IMR-90 (cell line): ENCODE data around the gene GPR183. TPM values are rescaled to one million over a fixed set of nuclear protein-coding genes. Genes with fewer than 3 reads are reported as not detected.

Source experiments
- ATAC-seq: fragments of 200-7000 bp; cut with Tn5 transposase; 2 replicates; pipeline ENCODE4 v1.9.1; 2020; ENCODE audit warnings: low read depth, mild to moderate bottlenecking, moderate library complexity
- BruUV-seq: library from RNA; stranded (reverse); fragments of 400-500 nt; replicated peaks from 2 replicates; lab custom pipeline; 2021; lab: Mats Ljungman, UMichigan
- CTCF ChIA-PET: fragments of 300-600 bp; formaldehyde crosslinking; extraction: SDS; loops from one replicate; lab custom pipeline; 2021; ENCODE audit warnings: antibody characterized with exemption; lab: Yijun Ruan, JAX
- POLR2A ChIA-PET: fragments of 300-600 bp; sonication (Branson Sonifier 250); formaldehyde crosslinking; loops from one replicate; lab custom pipeline; 2022; ENCODE audit warnings: antibody characterized with exemption; ENCODE audit not compliant: unreplicated experiment; lab: Charles Lee
- DNase-seq: peaks from one replicate; pipeline ENCODE4 v3.0.0; 2013
- H2AFZ ChIP-seq: replicated peaks from 2 replicates; pipeline ENCODE3; 2013; ENCODE audit warnings: low read length, mild to moderate bottlenecking; ENCODE audit not compliant: poor library complexity
- H2AK5ac ChIP-seq: 2 replicates; pipeline ENCODE4 v1.6.1; 2013; ENCODE audit warnings: low read depth, low read length, inconsistent platforms
- H2AK9ac ChIP-seq: replicated peaks from 2 replicates; pipeline ENCODE3; 2013; ENCODE audit warnings: mild to moderate bottlenecking, low read depth, low read length, moderate library complexity; ENCODE audit not compliant: poor library complexity
- H2BK120ac ChIP-seq: 2 replicates; pipeline ENCODE4 v1.6.1; 2013; ENCODE audit warnings: low read depth, low read length, inconsistent platforms
- H2BK15ac ChIP-seq: 3 replicates; pipeline ENCODE4 v1.6.1; 2013; ENCODE audit warnings: low read depth, low read length, inconsistent platforms
- H2BK20ac ChIP-seq: 2 replicates; pipeline ENCODE4 v1.6.1; 2013; ENCODE audit warnings: low read depth, mild to moderate bottlenecking, inconsistent platforms, low read length, moderate library complexity
- H2BK5ac ChIP-seq: 2 replicates; pipeline ENCODE4 v1.6.1; 2013; ENCODE audit warnings: mild to moderate bottlenecking, low read depth, low read length, inconsistent platforms; ENCODE audit not compliant: poor library complexity, severe bottlenecking
- H3K14ac ChIP-seq: replicated peaks from 2 replicates; pipeline ENCODE4 v1.6.1; 2013; ENCODE audit warnings: low read depth, low read length, inconsistent platforms
- H3K18ac ChIP-seq: 2 replicates; pipeline ENCODE4 v1.6.1; 2013; ENCODE audit warnings: low read depth, low read length, control low read depth
- H3K23ac ChIP-seq: 2 replicates; pipeline ENCODE4 v1.6.1; 2013; ENCODE audit warnings: low read depth, low read length, inconsistent platforms
- H3K27ac ChIP-seq: 2 replicates; pipeline ENCODE4 v1.5.1; 2013; ENCODE audit warnings: mild to moderate bottlenecking, control low read depth, low read length; ENCODE audit not compliant: insufficient read depth
- H3K27me3 ChIP-seq: 2 replicates; pipeline ENCODE4 v1.6.1; 2013; ENCODE audit warnings: low read length; ENCODE audit not compliant: control insufficient read depth, insufficient read depth
- H3K36me3 ChIP-seq: 2 replicates; pipeline ENCODE4 v1.6.1; 2013; ENCODE audit warnings: low read length, mixed read lengths; ENCODE audit not compliant: control insufficient read depth, insufficient read depth
- H3K4ac ChIP-seq: 2 replicates; pipeline ENCODE4 v1.6.1; 2013; ENCODE audit warnings: low read depth, low read length, inconsistent platforms
- H3K4me1 ChIP-seq: 2 replicates; pipeline ENCODE4 v1.6.1; 2013; ENCODE audit warnings: low read length, mixed read lengths; ENCODE audit not compliant: control insufficient read depth, insufficient read depth
- H3K4me2 ChIP-seq: 2 replicates; pipeline ENCODE4 v1.6.1; 2013; ENCODE audit warnings: low read depth, mild to moderate bottlenecking, control low read depth, low read length, moderate library complexity
- H3K4me3 ChIP-seq: 2 replicates; pipeline ENCODE4 v1.5.1; 2013; ENCODE audit warnings: low read depth, mild to moderate bottlenecking, control low read depth, low read length, moderate library complexity; ENCODE audit not compliant: insufficient read depth
- H3K56ac ChIP-seq: 2 replicates; pipeline ENCODE4 v1.6.1; 2013; ENCODE audit warnings: low read length, inconsistent platforms; ENCODE audit not compliant: insufficient read depth; ENCODE audit errors: extremely low read depth
- H3K79me1 ChIP-seq, 2 experiments: 2 replicates each; pipeline ENCODE4 v1.6.1; 2013; ENCODE audit warnings: low read length in 2 of 2, inconsistent platforms in 1 of 2, low read depth in 1 of 2
- H3K9ac ChIP-seq: 2 replicates; pipeline ENCODE4 v1.6.1; 2013; ENCODE audit warnings: low read depth, low read length, control low read depth
- H3K9me1 ChIP-seq: 2 replicates; pipeline ENCODE4 v1.6.1; 2013; ENCODE audit warnings: low read length, inconsistent platforms; ENCODE audit not compliant: insufficient read depth
- H3K9me3 ChIP-seq: 2 replicates; pipeline ENCODE4 v1.6.1; 2013; ENCODE audit warnings: low read length; ENCODE audit not compliant: control insufficient read depth, insufficient read depth
- H4K20me1 ChIP-seq: 2 replicates; pipeline ENCODE4 v1.6.1; 2013; ENCODE audit warnings: low read length, inconsistent platforms; ENCODE audit not compliant: insufficient read depth
- H4K5ac ChIP-seq: 2 replicates; pipeline ENCODE4 v1.6.1; 2013; ENCODE audit warnings: mild to moderate bottlenecking, low read depth, low read length, control low read depth
- H4K8ac ChIP-seq, 2 experiments: 2 replicates each; pipeline ENCODE4 v1.6.1; 2013; ENCODE audit warnings: low read depth in 2 of 2, low read length in 2 of 2, control low read depth in 1 of 2, inconsistent platforms in 1 of 2
- H4K91ac ChIP-seq: 2 replicates; pipeline ENCODE4 v1.6.1; 2013; ENCODE audit warnings: low read depth, low read length, inconsistent platforms; ENCODE audit not compliant: insufficient read depth
- RFX5 ChIP-seq: IDR thresholded peaks from 2 replicates; pipeline ENCODE4 v1.8.0; 2012; ENCODE audit warnings: low read depth, mild to moderate bottlenecking, low read length, moderate library complexity
- SMC3 ChIP-seq: fragments of 150-350 bp; IDR thresholded peaks from 2 replicates; pipeline ENCODE4 v1.6.1; 2016; ENCODE audit warnings: low read depth, mild to moderate bottlenecking, antibody characterized with exemption, low read length, moderate library complexity
- WGBS, 2 experiments: methylation state at CpG; one replicate each; pipeline versions ENCODE4 v1.1.5 to v1.1.7; 2013; ENCODE audit warnings: missing lambda C conversion rate in 2 of 2; ENCODE audit not compliant: insufficient read length in 1 of 2; ENCODE audit errors: extremely low coverage in 2 of 2; 5-methylcytosine and 5-hydroxymethylcytosine counted together
- dilution Hi-C: fragments of 300-500 bp; cut with HindIII; formaldehyde crosslinking; loops from one replicate; pipeline ENCODE4 v1.14.3; 2018; ENCODE audit warnings: low sequenced_read_pairs; ENCODE audit not compliant: unreplicated experiment
- in situ Hi-C: fragments of 300-500 bp; cut with MboI; formaldehyde crosslinking; loops from 3 replicates; pipeline ENCODE4 v1.14.3; 2019; ENCODE audit warnings: low sequenced_read_pairs, inconsistent platforms, mixed read lengths
- intact Hi-C: fragments of 100-400 bp; cut with micrococcal nuclease; formaldehyde crosslinking; loops from 2 replicates; pipeline ENCODE4 v1.10.0; 2022
- polyA plus RNA-seq, 3 experiments: library from polyadenylated mRNA; depleted of rRNA; stranded (reverse); fragments of >200 nt; gene quantifications; 2 replicates each; pipeline ENCODE4 v1.2.3, GENCODE V29; 2012; ENCODE audit warnings: low replicate concordance in 1 of 3
- total RNA-seq: library from RNA; depleted of rRNA; stranded (reverse); fragments of >200 nt; gene quantifications from 2 replicates; pipeline ENCODE4 v1.2.3, GENCODE V29; 2012
- TF ChIP-seq, protein P1 (sequence below): fragments of 150-350 bp; IDR thresholded peaks from 2 replicates; pipeline ENCODE4 v1.6.1; 2016; ENCODE audit warnings: low read depth, mild to moderate bottlenecking, low read length, moderate library complexity, borderline replicate concordance

Gene GPR183
- total and polyA plus RNA-seq, 2 of the 4 experiments (the other 2 are of a cell fraction) = 0.18 to 0.31 TPM

DNA sequence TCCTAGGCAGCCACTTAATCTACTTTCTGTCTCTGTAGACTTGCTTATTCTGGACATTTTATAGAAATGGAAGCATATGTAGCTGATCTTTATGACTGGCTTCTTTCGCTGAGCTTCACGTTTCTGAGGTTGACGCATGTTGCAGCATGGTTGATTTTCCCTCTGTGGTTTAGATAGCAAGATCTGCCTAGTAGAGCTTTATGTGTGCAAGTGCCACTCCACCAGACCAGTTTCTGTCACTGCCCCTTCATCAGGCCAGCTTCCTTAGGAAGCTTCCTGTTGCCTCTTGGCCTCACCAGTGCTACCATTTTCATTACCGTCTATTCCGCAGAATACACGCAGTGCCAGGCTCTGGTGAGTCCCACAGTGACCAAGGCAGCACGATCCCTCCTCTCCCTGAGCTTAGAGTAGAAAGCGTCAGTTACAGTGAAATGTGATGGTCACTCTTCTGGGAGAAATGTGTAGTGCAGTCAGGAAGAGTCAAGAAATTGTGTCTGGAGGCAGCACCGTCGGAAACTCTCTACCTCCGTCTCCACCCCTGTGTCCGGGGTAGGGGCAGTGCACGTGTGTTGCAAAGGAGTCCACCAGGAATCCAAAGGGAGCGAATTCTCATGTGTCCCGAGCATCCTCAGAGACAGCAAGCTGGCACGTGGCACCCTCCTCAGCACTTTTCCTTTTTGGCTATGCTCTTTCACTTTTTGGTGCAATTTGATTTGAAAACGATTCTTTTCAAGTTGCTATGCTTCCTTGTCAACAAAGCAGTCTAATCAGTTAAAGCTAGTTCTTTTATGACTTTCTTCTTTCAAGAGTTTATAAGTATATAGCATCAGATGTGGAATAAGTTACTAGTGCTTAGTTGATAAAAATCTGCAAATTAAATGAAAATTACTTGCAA is 45.4 kb upstream of the GPR183 start:
- H3K9me1 ChIP-seq = peaks cover 21% of the 10 kb centered on the region
- H4K5ac ChIP-seq = no peak overlapping the region
- peak overlapping the region; percentile 3; the same call in 1 of the 2 replicates for H3K56ac ChIP-seq
- peaks cover 8% of the 10 kb centered on the region for H3K36me3 ChIP-seq
- no peak overlapping the region for H3K23ac ChIP-seq
- no peak overlapping the region for H2BK20ac ChIP-seq
- H3K4me1 ChIP-seq = peaks cover 11% of the 10 kb centered on the region
- 95% methylated on average over 6 of the region's 17 CpGs; no CpG with 5 or more reads in 1 of the 2 experiments for WGBS, 2 experiments
- no peak overlapping the region for H3K9ac ChIP-seq
- TF ChIP-seq, protein P1, sequence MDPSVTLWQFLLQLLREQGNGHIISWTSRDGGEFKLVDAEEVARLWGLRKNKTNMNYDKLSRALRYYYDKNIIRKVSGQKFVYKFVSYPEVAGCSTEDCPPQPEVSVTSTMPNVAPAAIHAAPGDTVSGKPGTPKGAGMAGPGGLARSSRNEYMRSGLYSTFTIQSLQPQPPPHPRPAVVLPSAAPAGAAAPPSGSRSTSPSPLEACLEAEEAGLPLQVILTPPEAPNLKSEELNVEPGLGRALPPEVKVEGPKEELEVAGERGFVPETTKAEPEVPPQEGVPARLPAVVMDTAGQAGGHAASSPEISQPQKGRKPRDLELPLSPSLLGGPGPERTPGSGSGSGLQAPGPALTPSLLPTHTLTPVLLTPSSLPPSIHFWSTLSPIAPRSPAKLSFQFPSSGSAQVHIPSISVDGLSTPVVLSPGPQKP = no peak
- no peak for TF ChIP-seq SMC3
- no peak for TF ChIP-seq RFX5
- H4K91ac ChIP-seq = no peak overlapping the region
- H3K4me2 ChIP-seq = no peak overlapping the region
- no peak overlapping the region for H3K4me3 ChIP-seq
- H4K20me1 ChIP-seq = peaks cover 31% of the 10 kb centered on the region
- H2BK120ac ChIP-seq = no peak overlapping the region
- no peak overlapping the region for H3K14ac ChIP-seq
- peaks cover 0 to 13% of the 10 kb centered on the region in 2 experiments; a peak in 2 of 4 replicates for H3K79me1 ChIP-seq
- no peak for DNase-seq
- no peaks in the 10 kb centered on the region for H3K9me3 ChIP-seq
- no peak overlapping the region for H2AK9ac ChIP-seq
- no peak overlapping the region for H2BK5ac ChIP-seq
- no peak overlapping the region for H4K8ac ChIP-seq
- no peak for ATAC-seq
- CTCF ChIA-PET = interaction anchor here (0.7 kb wide), 1 partner anchor 85 kb away, joined by 3 read pairs; no protein-coding TSS in a partner anchor
- no peaks in the 10 kb centered on the region for H3K27me3 ChIP-seq
- no peak overlapping the region for H2BK15ac ChIP-seq
- no peak overlapping the region for H2AK5ac ChIP-seq
- intact Hi-C loops (no loop called here), in situ Hi-C loops (no loop called here), dilution Hi-C loops (no loop called here)
- H3K27ac ChIP-seq = no peak overlapping the region
- BruUV-seq = no TSS peak
- H3K4ac ChIP-seq = no peak overlapping the region
- POLR2A ChIA-PET = no interaction called here
- H2AFZ ChIP-seq = no peak overlapping the region
- H3K18ac ChIP-seq = no peak overlapping the region
